Gastroesophageal sphincter (tissue), 3 donors: ENCODE results near the gene OXCT2.

Experiments used
- CTCF ChIP-seq, 4 experiments: fragments of 200-600 bp in 2 of 4; fragments of 450-650 bp in 2 of 4; sonication (generic) in 1 of 4; IDR thresholded peaks; one replicate each; pipeline ENCODE4 v1.5.1; 2017 to 2019; ENCODE audit warnings: antibody characterized with exemption in 4 of 4, mild to moderate bottlenecking in 2 of 4, moderate library complexity in 2 of 4
- EP300 ChIP-seq: sonication (generic); formaldehyde crosslinking; IDR thresholded peaks from one replicate; pipeline ENCODE4 v1.6.1; 2017; ENCODE audit warnings: antibody characterized with exemption, mild to moderate bottlenecking

GRCh38 chr1:39721664-39722063 is 49.5 kb downstream of the OXCT2 start:
- no peak for TF ChIP-seq EP300
- no peak for TF ChIP-seq CTCF (IDR thresholded peaks at IDR 0.05)
